ENCODE data around the gene HDDC3. TPM values are rescaled to one million over a fixed set of nuclear protein-coding genes. Genes with fewer than 3 reads are reported as not detected.

HDDC3 gene
- total RNA-seq, 1 experiment from 2014 or later = 26.7 TPM

GRCh38 chr15:90903733-90904536 is 28.4 kb downstream of the HDDC3 start:
- CTCF ChIA-PET = interaction anchor here (2.4 kb wide), 1 partner anchor 27 kb away, joined by 17 read pairs; the partner anchor contains the start of gene HDDC3

GRCh38 chr15:90902840-90903732 is 29.3 kb downstream of the HDDC3 start, which contains the start of gene MAN2A2:
Gene MAN2A2 (plus strand): TSS chr15:90903302. CDS start chr15:90904208, 906 bp downstream.
- peak within 1 kb of the TSS; percentile 71 for H3K27ac Mint-ChIP-seq (ENCODE audit: unreplicated experiment)
- CTCF ChIA-PET = interaction anchor here (0.7 to 2.4 kb wide), 4 partner anchors 28 to 186 kb away, joined by 3 to 17 read pairs (median 6); partner anchors contain the start of genes BLM, HDDC3 and UNC45A
- peaks cover 6% of the 10 kb centered on the region for H3K27me3 Mint-ChIP-seq (ENCODE audit: unreplicated experiment)
- intact Hi-C loops (cut with micrococcal nuclease; ENCODE audit: unreplicated experiment) = no loop called here
- H3K36me3 Mint-ChIP-seq (ENCODE audit: insufficient read depth, unreplicated experiment) = peaks cover 13% of the 10 kb centered on the region
- H3K4me3 Mint-ChIP-seq (ENCODE audit: low read depth, unreplicated experiment) = peak within 1 kb of the TSS; percentile 91
- H3K9me3 Mint-ChIP-seq (ENCODE audit: low read depth, unreplicated experiment) = no peaks in the 10 kb centered on the region
- no peak for TF ChIP-seq CTCF (IDR thresholded peaks at IDR 0.05; ENCODE audit: unreplicated experiment)
- peaks cover 10% of the 10 kb centered on the region for H3K4me1 Mint-ChIP-seq (ENCODE audit: low read depth, unreplicated experiment)
- BruUV-seq (replicated peaks) = no TSS peak
- DNase-seq = peak; percentile 59

More at GRCh38 chr15:90903733-90904536, 28.4 kb downstream of the HDDC3 start:
- peak overlapping the region; percentile 71 for H3K27ac Mint-ChIP-seq (ENCODE audit: unreplicated experiment)
- peaks cover 13% of the 10 kb centered on the region for H3K36me3 Mint-ChIP-seq (ENCODE audit: insufficient read depth, unreplicated experiment)
- H3K4me1 Mint-ChIP-seq (ENCODE audit: low read depth, unreplicated experiment) = peaks cover 10% of the 10 kb centered on the region
- intact Hi-C loops (cut with micrococcal nuclease; ENCODE audit: unreplicated experiment) = no loop called here
- peak overlapping the region; percentile 91 for H3K4me3 Mint-ChIP-seq (ENCODE audit: low read depth, unreplicated experiment)
- no peaks in the 10 kb centered on the region for H3K27me3 Mint-ChIP-seq (ENCODE audit: unreplicated experiment)
- DNase-seq = peak; percentile 44
- TF ChIP-seq CTCF (IDR thresholded peaks at IDR 0.05; ENCODE audit: unreplicated experiment) = no peak
- TSS peak; percentile 30 for BruUV-seq (replicated peaks)
- no peaks in the 10 kb centered on the region for H3K9me3 Mint-ChIP-seq (ENCODE audit: low read depth, unreplicated experiment)

- TF ChIP-seq CTCF (IDR thresholded peaks at IDR 0.05; ENCODE audit: unreplicated experiment) = peak; percentile 80
- H3K9me3 Mint-ChIP-seq (ENCODE audit: low read depth, unreplicated experiment) = no peaks in the 10 kb centered on the region
- peaks cover 10% of the 10 kb centered on the region for H3K4me1 Mint-ChIP-seq (ENCODE audit: low read depth, unreplicated experiment)
- H3K27me3 Mint-ChIP-seq (ENCODE audit: unreplicated experiment) = peaks cover 14% of the 10 kb centered on the region
- H3K27ac Mint-ChIP-seq (ENCODE audit: unreplicated experiment) = peak overlapping the region; percentile 65
- BruUV-seq (replicated peaks) = no TSS peak
- DNase-seq = peak; percentile 85
- intact Hi-C loops (cut with micrococcal nuclease; ENCODE audit: unreplicated experiment) = no loop called here
- H3K4me3 Mint-ChIP-seq (ENCODE audit: low read depth, unreplicated experiment) = peak overlapping the region; percentile 91
- peaks cover 13% of the 10 kb centered on the region for H3K36me3 Mint-ChIP-seq (ENCODE audit: insufficient read depth, unreplicated experiment)
- CTCF ChIA-PET = interaction anchor here (0.7 to 2.4 kb wide), 4 partner anchors 29 to 185 kb away, joined by 3 to 17 read pairs (median 6); partner anchors contain the start of genes BLM, HDDC3 and UNC45A
Observed at GRCh38 chr15:90902040-90902839, 30.1 kb downstream of the HDDC3 start.

All from Calu3 (cell line).